Hepatic stellate cell (primary cell): ENCODE results near the gene RXYLT1.

ENCODE experiments used
- DNase-seq: peaks from one replicate; pipeline ENCODE4 v3.0.0; 2011; ENCODE audit warnings: low spot score

RXYLT1 gene

DNA sequence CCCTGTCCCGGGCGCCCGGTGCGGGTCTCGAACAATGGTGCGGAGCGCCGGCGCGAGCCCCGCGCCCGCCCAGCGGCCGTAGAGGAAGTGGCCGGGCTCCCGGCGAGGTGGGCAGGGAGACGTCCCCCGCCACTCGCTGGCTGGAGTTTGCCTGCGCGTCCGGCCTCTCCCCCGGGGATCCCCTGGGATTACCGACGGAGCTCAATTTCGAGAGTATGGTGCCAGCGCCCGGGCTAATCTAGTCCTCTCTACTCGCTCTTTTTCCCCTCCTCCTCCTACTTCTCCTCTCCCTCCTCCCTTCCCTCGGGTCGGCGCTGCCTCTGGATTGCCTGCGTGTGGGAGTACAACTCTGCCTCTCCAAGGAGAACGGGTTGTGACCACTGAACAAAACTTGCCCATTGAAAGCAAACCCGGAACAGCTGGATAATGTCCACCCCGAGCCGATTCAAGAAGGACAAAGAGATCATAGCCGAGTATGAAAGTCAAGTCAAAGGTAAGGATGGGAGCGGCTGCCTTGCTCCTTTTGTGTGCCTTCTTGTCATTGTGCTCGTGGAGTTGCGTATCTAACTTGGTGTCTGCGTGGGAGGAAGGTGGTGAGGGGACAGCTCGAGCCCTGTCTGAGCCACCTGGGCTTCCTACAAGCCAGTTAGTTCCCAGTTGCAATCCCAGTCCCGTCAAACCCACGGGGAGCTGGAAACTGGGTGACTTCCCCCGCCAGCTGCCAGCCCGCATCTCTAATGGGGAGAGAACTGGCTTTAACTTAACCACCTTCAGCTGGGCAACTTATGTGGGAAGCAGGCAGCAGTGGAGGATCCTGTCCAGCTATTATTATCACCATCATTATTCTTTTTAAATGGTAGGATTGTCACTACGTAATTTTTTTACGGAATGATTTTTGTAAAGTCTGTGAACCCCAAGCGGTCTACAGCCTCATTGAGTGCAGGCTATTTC is 65.0 kb downstream of the RXYLT1 start, which contains the start of gene SRGAP1:
Gene SRGAP1 (plus strand): TSS at position 310 of the 951 bp plus-strand sequence. CDS start 117 bp downstream, at position 427.
- peak; percentile 61 for DNase-seq

DNA sequence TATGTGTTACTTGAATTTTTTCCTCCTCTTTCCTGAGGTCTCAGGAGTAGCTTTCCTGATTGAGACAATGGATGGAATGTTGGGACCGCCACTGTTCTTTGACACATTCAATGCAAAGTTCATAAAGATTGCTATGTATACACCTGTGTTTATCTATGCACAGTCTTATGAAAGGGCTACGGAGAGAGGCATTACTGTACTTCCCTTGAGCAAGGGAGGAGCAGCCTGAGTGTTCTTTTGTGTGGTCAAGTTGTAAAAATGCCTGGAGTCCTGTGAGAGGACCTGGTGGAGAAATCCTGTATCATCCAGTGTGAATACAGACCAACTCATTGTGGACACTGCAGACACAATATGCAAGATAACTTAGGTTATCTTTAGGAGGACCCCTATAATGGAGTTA is 66.0 kb downstream of the RXYLT1 start:
- DNase-seq, result peak; percentile 26

DNA sequence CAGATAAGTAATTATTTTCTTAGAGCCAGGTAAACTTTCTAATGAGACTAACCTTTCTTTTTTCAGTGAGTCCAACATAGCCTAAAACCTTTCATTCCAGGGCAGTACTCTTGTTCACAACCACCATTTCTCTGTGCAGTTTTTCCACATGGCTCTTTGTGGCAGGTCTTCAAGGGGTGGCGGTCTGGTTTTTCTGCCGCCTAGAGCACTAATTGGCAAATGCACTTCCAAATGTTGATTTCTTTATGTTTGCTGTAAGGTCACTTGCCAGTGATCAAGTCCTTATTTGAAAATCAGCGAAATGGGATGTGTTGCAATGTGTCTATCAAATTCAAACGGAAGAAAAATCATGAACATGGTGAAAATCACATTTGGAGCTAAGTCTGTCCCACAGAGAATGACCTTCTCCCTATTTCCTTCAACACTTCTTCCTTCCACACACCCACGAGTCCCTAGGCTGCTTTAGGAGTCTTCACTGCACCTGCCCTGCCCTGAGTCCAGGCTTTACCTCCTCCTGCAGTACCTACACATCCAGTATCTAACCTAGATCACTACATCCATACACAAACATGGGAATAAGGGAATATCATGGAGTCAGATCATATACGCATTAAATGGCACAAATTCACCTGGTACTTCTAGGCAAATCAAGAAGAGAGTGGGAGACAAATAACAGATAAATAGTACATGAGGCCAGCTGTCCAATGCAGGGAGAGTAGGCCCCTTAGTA is 66.7 kb downstream of the RXYLT1 start:
- no peak for DNase-seq

DNA sequence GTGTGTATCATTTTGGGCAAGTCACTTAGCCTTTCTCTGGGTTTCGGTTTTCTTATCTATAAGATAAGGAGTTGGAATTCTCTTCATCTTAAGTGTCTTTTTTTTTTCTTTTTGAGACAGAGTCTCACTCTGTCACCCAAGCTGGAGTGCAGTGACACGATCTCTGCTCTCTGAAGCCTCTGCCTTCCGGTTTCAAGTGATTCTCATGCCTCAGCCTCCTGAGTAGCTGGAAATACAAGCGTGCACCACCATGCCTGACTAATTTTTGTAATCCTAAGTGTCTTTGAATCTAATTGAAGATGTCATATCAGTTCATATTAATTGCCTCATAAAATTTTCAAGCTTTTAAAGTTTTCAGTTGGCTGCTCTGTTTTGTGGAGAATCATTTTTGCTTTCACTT is 68.7 kb downstream of the RXYLT1 start:
- DNase-seq, result no peak

DNA sequence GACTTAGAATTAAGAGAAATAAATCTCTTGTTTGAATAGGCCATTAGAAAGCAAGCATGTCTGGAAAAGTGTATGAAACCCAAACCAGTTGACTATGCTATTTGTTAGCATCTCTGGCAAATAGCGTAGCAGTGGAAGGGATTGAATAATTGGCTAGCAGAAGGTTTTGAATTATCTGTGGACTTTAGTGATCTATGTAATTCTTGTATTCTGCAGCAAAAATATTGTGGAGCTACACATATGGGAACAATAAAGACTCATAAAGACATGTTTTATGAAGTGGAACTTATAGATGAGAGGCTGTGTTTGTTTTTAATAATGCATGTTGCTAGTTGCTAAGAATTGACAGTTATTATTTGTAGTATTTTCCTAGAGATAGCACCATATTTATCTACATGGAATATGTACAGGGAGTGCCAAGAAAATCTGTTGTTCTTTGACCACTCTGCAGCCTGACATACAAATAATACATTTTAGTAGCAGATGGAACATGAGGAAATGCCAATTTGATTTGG is 69.5 kb downstream of the RXYLT1 start:
- no peak for DNase-seq

DNA sequence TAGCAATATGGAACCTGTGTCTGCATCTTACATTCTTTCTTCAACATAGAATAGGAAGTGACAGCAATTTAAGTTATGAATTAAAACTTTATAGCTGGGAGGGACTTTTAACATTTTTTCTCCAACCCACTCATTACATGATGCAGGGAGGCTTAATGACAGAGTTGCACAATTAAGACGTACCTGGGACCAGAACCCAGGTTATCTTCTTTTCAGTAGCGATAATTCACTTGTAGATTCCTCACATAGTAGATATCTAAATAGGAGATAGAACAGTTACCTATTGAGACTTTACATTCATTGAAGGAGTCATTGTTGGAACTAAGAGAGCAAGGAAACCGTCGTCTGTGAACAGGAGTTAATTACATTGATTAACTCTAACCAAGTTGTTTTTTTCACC is 69.9 kb downstream of the RXYLT1 start:
- DNase-seq, result no peak

DNA sequence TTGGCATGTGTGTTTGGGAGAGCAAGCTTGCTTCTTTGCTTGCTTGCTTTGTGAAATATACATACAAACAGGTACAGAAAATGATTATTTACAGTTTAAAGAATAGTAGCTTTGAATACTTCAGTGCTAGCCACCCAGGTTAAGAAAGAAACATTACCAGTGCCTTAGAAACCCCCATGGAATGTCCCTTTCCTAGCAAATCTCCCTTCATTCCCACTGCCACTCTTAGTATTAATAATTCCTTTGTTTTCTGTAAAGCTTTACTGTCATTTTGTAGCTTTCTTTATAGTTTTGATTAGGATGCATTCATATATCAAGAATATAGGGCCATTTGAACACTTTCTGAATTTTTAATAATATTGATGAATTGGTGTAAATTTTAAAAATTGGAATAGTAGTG is 74.3 kb downstream of the RXYLT1 start:
- no peak for DNase-seq

DNA sequence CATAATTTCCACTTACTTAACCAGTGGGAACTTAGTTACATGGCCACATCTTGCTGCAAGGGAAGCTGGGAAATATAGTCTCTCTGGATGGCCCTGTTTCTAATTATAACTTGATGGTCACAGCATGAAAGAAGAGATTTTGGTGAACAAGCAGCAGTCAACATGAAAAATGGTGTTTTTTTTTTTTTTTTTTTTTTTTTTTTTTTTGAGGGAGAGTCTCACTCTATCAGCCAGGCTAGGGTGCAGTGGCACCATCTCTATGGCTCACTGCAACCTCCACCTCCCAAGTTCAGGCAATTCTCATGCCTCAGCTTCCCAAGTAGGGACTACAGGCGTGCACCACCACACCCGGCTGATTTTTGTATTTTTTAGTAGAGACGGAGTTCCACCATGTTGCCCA is 75.6 kb downstream of the RXYLT1 start:
- no peak for DNase-seq

DNA sequence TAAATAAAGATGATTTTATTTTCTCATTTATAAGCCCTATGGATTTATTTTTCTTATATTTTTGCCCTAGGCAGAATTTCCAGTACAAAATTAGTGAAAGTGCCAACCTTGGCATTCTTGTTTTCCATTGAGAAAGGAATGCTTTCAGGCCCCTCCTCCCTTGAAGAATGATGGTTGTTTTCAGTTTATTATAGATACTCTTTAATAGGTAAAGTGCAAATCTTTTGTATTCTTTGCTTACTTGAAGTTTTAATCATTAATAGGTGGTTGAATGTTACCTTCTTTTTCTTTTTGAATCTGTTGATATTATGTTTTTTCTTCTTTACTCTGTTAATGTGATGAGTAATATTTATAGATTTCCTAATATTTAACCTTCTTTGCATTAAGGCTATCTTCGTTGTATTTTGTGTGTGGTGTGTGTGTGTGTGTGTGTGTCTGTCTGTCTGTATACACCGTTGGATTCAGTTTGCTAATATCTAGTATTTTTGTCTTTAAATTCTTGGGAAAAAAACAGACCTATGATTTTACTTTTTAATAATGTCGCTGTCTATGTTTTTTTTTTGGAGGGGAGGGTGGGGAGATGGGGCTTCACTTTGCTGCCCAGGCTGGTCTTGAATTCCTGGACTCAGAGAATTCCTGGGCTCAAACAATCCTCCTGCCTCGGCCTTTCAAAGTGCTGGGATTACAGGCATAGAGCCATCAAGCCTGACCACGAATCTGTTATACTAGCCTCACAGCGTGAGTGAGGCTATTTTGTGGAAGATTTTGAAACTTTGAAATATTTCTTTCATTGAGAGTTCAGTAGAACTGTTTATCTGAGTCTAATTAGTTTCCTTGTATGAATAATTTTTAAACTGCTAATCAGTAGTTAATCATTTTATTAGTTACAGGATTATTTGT is 78.3 kb downstream of the RXYLT1 start:
- DNase-seq, result no peak
